K562 (cell line): ENCODE data around the gene PI16. TPM values are rescaled to one million over a fixed set of nuclear protein-coding genes. Genes with fewer than 3 reads are reported as not detected.
A peak's percentile ranks its signal among the peaks of the same experiment; 100 is the strongest.

Experiments used
- ATF1 ChIP-seq, 2 experiments: fragments of 450-650 bp in 1 of 2; IDR thresholded peaks; 2 replicates each; pipeline ENCODE4 v1.6.1; 2016; ENCODE audit warnings: missing compliant biosample characterization in 1 of 2, missing genetic modification characterization in 1 of 2
- CREB3L1 ChIP-seq: fragments of 450-650 bp; IDR thresholded peaks from 2 replicates; pipeline ENCODE4 v1.6.1; 2014; ENCODE audit warnings: low read depth, mild to moderate bottlenecking, moderate library complexity, borderline replicate concordance
- CTBP1 ChIP-seq: fragments of 450-650 bp; IDR thresholded peaks from 2 replicates; pipeline ENCODE4 v1.6.1; 2016; ENCODE audit warnings: borderline replicate concordance
- GTF3C2 ChIP-seq: IDR thresholded peaks from 3 replicates; pipeline ENCODE4 v1.6.1; 2011; ENCODE audit warnings: borderline replicate concordance, mild to moderate bottlenecking, moderate library complexity; ENCODE audit not compliant: insufficient read length; ENCODE audit errors: extremely low read depth
- HNRNPUL1 ChIP-seq: fragments of 200-400 bp; formaldehyde crosslinking; IDR thresholded peaks from 2 replicates; pipeline ENCODE4 v1.6.1; 2017; ENCODE audit warnings: low read length
- MBD1 ChIP-seq: fragments of 250-450 bp; sonication (Bioruptor Pico); IDR thresholded peaks from 2 replicates; pipeline ENCODE4 v1.8.0; 2022; ENCODE audit warnings: inconsistent platforms
- PPARD ChIP-seq: fragments of 250-450 bp; sonication (Bioruptor Pico); IDR thresholded peaks from 2 replicates; pipeline ENCODE4 v1.8.0; 2022; ENCODE audit warnings: inconsistent platforms, mild to moderate bottlenecking, moderate library complexity
- RBM34 ChIP-seq: fragments of 200-400 bp; formaldehyde crosslinking; IDR thresholded peaks from 2 replicates; pipeline ENCODE4 v1.6.1; 2018; ENCODE audit warnings: low read length, borderline replicate concordance; ENCODE audit not compliant: insufficient read depth
- THRAP3 ChIP-seq: fragments of 450-650 bp; IDR thresholded peaks from 2 replicates; pipeline ENCODE4 v1.6.1; 2016; ENCODE audit warnings: mild to moderate bottlenecking, inconsistent platforms, borderline replicate concordance
- XRCC3 ChIP-seq: fragments of 450-650 bp; IDR thresholded peaks from 2 replicates; pipeline ENCODE4 v1.6.1; 2017; ENCODE audit warnings: mild to moderate bottlenecking, moderate library complexity
- ZNF407 ChIP-seq: fragments of 450-650 bp; IDR thresholded peaks from 2 replicates; pipeline ENCODE4 v1.6.1; 2016; ENCODE audit warnings: low read depth
- polyA plus RNA-seq, 8 experiments: library from polyadenylated mRNA; depleted of rRNA in 4 of 8; stranded (reverse) in 5 of 8; unstranded in 3 of 8; fragments of >200 nt; fragmentation: Nextera tagmentation in 2 of 8; fragmentation: Illumina TruSeq in 1 of 8; extraction: Ambion mirVana in 2 of 8; extraction: Trizol in 1 of 8; gene quantifications; 2 replicates each; pipeline versions ENCODE4 v1.2.1 to v1.2.3, GENCODE V29; 2011 to 2014; ENCODE audit warnings: inconsistent platforms in 1 of 8, missing spikeins in 1 of 8
- total RNA-seq, 7 experiments: library from RNA; depleted of rRNA in 6 of 7; stranded (reverse); fragments of >200 nt in 6 of 7; fragmentation: Illumina TruSeq in 2 of 7; extraction: Trizol in 2 of 7; gene quantifications; 2 replicates each; pipeline versions ENCODE4 v1.2.1 to v1.2.3, GENCODE V29; 2011 to 2021; ENCODE audit warnings: low replicate concordance in 1 of 7

Gene PI16
- total and polyA plus RNA-seq, 9 of the 15 experiments (the other 6 are each of a cell fraction or from before 2014, with no cell fraction given) = 0.06 to 0.18 TPM; not detected in 7

GRCh38 chr6:36985808-36986703 lies 31.5 kb downstream of the PI16 start, which contains the start of gene MTCH1 (continued):
- TF ChIP-seq MBD1 (CRISPR knock-in tag) (no peak), HNRNPUL1 (no peak), GTF3C2 (no peak), CTBP1 (peak; percentile 85), ZNF407 (no peak), ATF1 (CRISPR knock-in tag; IDR thresholded peaks at IDR 0.05) (0 out of 2 replicates have a peak, but pooled peaks have one; percentile 1), ATF1 (tag; IDR thresholded peaks at IDR 0.05) (peak; percentile 97), XRCC3 (no peak), THRAP3 (no peak), PPARD (CRISPR knock-in tag) (no peak), CREB3L1 (peak; percentile 70), RBM34 (peak; percentile 88; the same call in 1 of the 2 replicates)
